ENCODE data around the gene KDM7A.

The KDM7A gene

GRCh38 chr7:140053812-140054539, 122.8 kb downstream of the KDM7A start:
- FAIRE-seq = no peak

- no peak for FAIRE-seq
These were observed 125.0 kb downstream of the KDM7A start for GRCh38 chr7:140051820-140052219.

GRCh38 chr7:140050100-140050499, 126.7 kb downstream of the KDM7A start:
- FAIRE-seq = no peak

- no peak for FAIRE-seq
These were observed 127.3 kb downstream of the KDM7A start for GRCh38 chr7:140049339-140050024.

GRCh38 chr7:140048989-140049338, 127.8 kb downstream of the KDM7A start:
- FAIRE-seq = no peak

GRCh38 chr7:140048138-140048537, 128.6 kb downstream of the KDM7A start:
- no peak for FAIRE-seq

GRCh38 chr7:140047197-140047596, 129.6 kb downstream of the KDM7A start:
- no peak for FAIRE-seq

- FAIRE-seq = no peak
These were observed 131.1 kb downstream of the KDM7A start for GRCh38 chr7:140045697-140046096.

- FAIRE-seq = no peak
These were observed 132.5 kb downstream of the KDM7A start for GRCh38 chr7:140044251-140044650.

GRCh38 chr7:140042386-140042670, 134.5 kb downstream of the KDM7A start:
- no peak for FAIRE-seq

- no peak for FAIRE-seq
These were observed 135.0 kb downstream of the KDM7A start for GRCh38 chr7:140041659-140042385.

GRCh38 chr7:140039896-140040295, 136.9 kb downstream of the KDM7A start:
- FAIRE-seq = no peak

GRCh38 chr7:140039066-140039465, 137.7 kb downstream of the KDM7A start:
- FAIRE-seq = no peak

- no peak for FAIRE-seq
These were observed 140.4 kb downstream of the KDM7A start for GRCh38 chr7:140036224-140036962.

GRCh38 chr7:140035400-140036223, 141.2 kb downstream of the KDM7A start:
- FAIRE-seq = no peak
